Measurements from ENCODE around the gene DDAH1. TPM values are rescaled to one million over a fixed set of nuclear protein-coding genes. Genes with fewer than 3 reads are reported as not detected.

The DDAH1 gene
- total and polyA plus RNA-seq, 2 of the 4 experiments (the other 2 are of a cell fraction) = 78.0 to 94.5 TPM

GRCh38 chr1:85504417-85504816 is 39.5 kb upstream of the DDAH1 start:
- Histone ChIP-seq H3K27me3 (ENCODE audit: control insufficient read depth, insufficient read depth, low read length) (no peaks in the 10 kb centered on the region), H3K4me1 (ENCODE audit: control insufficient read depth, insufficient read depth, low read length) (peaks cover 6% of the 10 kb centered on the region), H2BK120ac (ENCODE audit: low read depth, low read length) (no peak overlapping the region), H3K56ac (ENCODE audit: extremely low read depth, insufficient read depth, low read length) (no peak overlapping the region), H3K9me1 (ENCODE audit: insufficient read depth, low read length) (peaks cover 20% of the 10 kb centered on the region), H4K5ac (ENCODE audit: low read depth, low read length) (no peak overlapping the region), H4K8ac (ENCODE audit: low read depth in 2 of 2, low read length in 2 of 2) (no peak overlapping the region; a peak in 1 of 4 replicates), H2AK5ac (ENCODE audit: low read depth, low read length) (no peak overlapping the region), H3K23ac (ENCODE audit: low read depth, low read length) (no peak overlapping the region), H4K20me1 (ENCODE audit: insufficient read depth, low read length) (peaks cover 51% of the 10 kb centered on the region), H2AK9ac (replicated peaks; ENCODE audit: low read depth, low read length, poor library complexity) (no peak overlapping the region), H3K18ac (ENCODE audit: low read depth, low read length) (no peak overlapping the region), H2BK5ac (ENCODE audit: low read depth, low read length, poor library complexity, severe bottlenecking) (peak overlapping the region; percentile 38), H3K4ac (ENCODE audit: low read depth, low read length) (no peak overlapping the region), H3K27ac (ENCODE audit: insufficient read depth, low read length) (no peak overlapping the region), H2BK15ac (ENCODE audit: low read depth, low read length) (no peak overlapping the region), H4K91ac (ENCODE audit: insufficient read depth, low read depth, low read length) (no peak overlapping the region), H3K4me2 (ENCODE audit: low read depth, low read length) (no peak overlapping the region), H3K36me3 (ENCODE audit: control insufficient read depth, insufficient read depth, low read length) (peaks cover 2% of the 10 kb centered on the region; the same call in 1 of the 2 replicates), H3K9ac (ENCODE audit: low read depth, low read length) (no peak overlapping the region), H3K14ac (replicated peaks; ENCODE audit: low read depth, low read length) (no peak overlapping the region; the same call in 1 of the 2 replicates), H2AFZ (replicated peaks; ENCODE audit: low read length, poor library complexity) (no peak overlapping the region), H3K4me3 (ENCODE audit: insufficient read depth, low read depth, low read length) (no peak overlapping the region), H2BK20ac (ENCODE audit: low read depth, low read length) (no peak overlapping the region), H3K79me1 (ENCODE audit: low read depth in 1 of 2, low read length in 2 of 2) (peaks cover 28 to 74% of the 10 kb centered on the region in 2 experiments), H3K9me3 (ENCODE audit: control insufficient read depth, insufficient read depth, low read length) (0 out of 2 replicates have a peak, but pooled peaks cover 2% of the 10 kb centered on the region)
- intact Hi-C loops (cut with micrococcal nuclease) = no loop called here
- no CpG with 5 or more reads among the region's 1 CpG for WGBS, 2 experiments (ENCODE audit: extremely low coverage in 2 of 2, insufficient read length in 1 of 2)
- TF ChIP-seq RCOR1 (IDR thresholded peaks at IDR 0.05; ENCODE audit: insufficient replicate concordance, low read length) (no peak), CTCF (conservative IDR thresholded peaks at IDR 0.05; ENCODE audit: low read depth, low read length) (no peak), USF2 (IDR thresholded peaks at IDR 0.05; ENCODE audit: low read depth, low read length) (no peak), MXI1 (IDR thresholded peaks at IDR 0.05; ENCODE audit: borderline replicate concordance, low read depth, low read length) (no peak), ELK1 (IDR thresholded peaks at IDR 0.05; ENCODE audit: borderline replicate concordance, low read depth, low read length) (no peak), POLR2A (IDR thresholded peaks at IDR 0.05; ENCODE audit: low read depth, low read length) (no peak), RAD21 (IDR thresholded peaks at IDR 0.05; ENCODE audit: low read length) (no peak), MAZ (IDR thresholded peaks at IDR 0.05; ENCODE audit: borderline replicate concordance, low read depth, low read length) (no peak), CHD1 (IDR thresholded peaks at IDR 0.05; ENCODE audit: low read depth, low read length) (no peak), NFE2L2 (IDR thresholded peaks at IDR 0.05; ENCODE audit: low read depth, low read length) (no peak), FOS (IDR thresholded peaks at IDR 0.05; ENCODE audit: low read depth, low read length) (no peak), SMC3 (IDR thresholded peaks at IDR 0.05; ENCODE audit: low read depth, low read length) (no peak), MAFK (IDR thresholded peaks at IDR 0.05; ENCODE audit: low read depth, low read length) (no peak), BHLHE40 (IDR thresholded peaks at IDR 0.05; ENCODE audit: low read depth, low read length) (no peak), CEBPB (IDR thresholded peaks at IDR 0.05; ENCODE audit: low read depth, low read length) (no peak), RFX5 (IDR thresholded peaks at IDR 0.05; ENCODE audit: low read depth, low read length) (no peak)
- in situ Hi-C loops (cut with MboI; ENCODE audit: low sequenced_read_pairs) = no loop called here
- peak; percentile 49 for DNase-seq
- ChIA-PET POLR2A (ENCODE audit: unreplicated experiment) (no interaction called here), CTCF (interaction anchor here (0.7 kb wide), 1 partner anchor 290 kb away, joined by 4 read pairs; no protein-coding TSS in a partner anchor)
- no TSS peak for BruUV-seq (replicated peaks)
- dilution Hi-C loops (cut with HindIII; ENCODE audit: low sequenced_read_pairs, unreplicated experiment) = no loop called here
- ATAC-seq (ENCODE audit: low read depth) = no peak
